ENCODE data around the gene CEMIP2.
"Not testable (repeated sequence)": the region's sequence is repeated elsewhere in the genome, so short reads cannot be mapped to it uniquely, and the experiment has no call there.

CEMIP2 gene

DNA sequence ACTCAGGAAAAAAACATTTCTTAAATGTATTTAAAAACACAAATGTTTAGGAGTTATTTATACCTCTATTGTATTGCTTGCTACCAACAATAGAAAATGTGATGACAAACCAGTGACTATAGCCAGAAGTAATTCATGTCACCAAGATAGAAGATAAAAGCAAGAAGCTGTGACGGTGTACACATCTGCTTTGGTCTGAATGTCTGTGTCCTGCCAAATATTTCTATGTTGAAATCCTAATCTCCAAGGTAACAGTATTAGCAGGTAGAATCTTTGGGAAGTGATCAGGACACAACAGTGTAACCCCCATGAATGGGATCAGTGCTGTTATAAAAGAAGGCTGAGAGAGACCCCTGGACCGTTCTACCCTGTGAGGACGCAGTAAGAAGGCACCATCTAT lies 74.7 kb downstream of the CEMIP2 start:
- DNase-seq (ENCODE audit: extremely low read depth, low read depth), result no peak
- no peak overlapping the region for H3K4me3 ChIP-seq (replicated peaks; ENCODE audit: low read depth, low read length)
- TF ChIP-seq, protein P1, sequence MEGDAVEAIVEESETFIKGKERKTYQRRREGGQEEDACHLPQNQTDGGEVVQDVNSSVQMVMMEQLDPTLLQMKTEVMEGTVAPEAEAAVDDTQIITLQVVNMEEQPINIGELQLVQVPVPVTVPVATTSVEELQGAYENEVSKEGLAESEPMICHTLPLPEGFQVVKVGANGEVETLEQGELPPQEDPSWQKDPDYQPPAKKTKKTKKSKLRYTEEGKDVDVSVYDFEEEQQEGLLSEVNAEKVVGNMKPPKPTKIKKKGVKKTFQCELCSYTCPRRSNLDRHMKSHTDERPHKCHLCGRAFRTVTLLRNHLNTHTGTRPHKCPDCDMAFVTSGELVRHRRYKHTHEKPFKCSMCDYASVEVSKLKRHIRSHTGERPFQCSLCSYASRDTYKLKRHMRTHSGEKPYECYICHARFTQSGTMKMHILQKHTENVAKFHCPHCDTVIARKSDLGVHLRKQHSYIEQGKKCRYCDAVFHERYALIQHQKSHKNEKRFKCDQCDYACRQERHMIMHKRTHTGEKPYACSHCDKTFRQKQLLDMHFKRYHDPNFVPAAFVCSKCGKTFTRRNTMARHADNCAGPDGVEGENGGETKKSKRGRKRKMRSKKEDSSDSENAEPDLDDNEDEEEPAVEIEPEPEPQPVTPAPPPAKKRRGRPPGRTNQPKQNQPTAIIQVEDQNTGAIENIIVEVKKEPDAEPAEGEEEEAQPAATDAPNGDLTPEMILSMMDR (IDR thresholded peaks at IDR 0.05; ENCODE audit: low read depth, low read length, missing control alignments), result no peak

DNA sequence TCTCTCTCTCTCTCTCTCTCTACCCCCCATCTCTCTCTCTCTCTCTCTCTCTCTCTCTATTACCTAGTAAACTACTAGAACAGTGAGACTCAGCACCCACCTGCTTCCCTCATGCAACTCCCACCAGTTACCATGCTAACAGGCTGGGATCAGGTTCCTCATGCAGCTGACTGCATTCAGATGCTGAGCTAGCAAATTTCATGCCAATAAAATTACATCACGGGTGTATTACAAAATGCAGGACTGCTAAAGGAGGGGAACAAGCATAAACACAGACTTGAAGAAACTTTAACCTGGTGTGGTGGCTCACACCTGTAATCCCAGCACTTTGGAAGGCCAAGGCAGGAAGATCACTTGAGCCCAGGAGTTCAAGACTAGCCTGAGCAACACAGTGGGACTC lies 76.0 kb downstream of the CEMIP2 start:
- no peak overlapping the region for H3K4me3 ChIP-seq (replicated peaks; ENCODE audit: low read depth, low read length)
- DNase-seq (ENCODE audit: extremely low read depth, low read depth), result no peak
- TF ChIP-seq, protein P1 (IDR thresholded peaks at IDR 0.05; ENCODE audit: low read depth, low read length, missing control alignments), result no peak

DNA sequence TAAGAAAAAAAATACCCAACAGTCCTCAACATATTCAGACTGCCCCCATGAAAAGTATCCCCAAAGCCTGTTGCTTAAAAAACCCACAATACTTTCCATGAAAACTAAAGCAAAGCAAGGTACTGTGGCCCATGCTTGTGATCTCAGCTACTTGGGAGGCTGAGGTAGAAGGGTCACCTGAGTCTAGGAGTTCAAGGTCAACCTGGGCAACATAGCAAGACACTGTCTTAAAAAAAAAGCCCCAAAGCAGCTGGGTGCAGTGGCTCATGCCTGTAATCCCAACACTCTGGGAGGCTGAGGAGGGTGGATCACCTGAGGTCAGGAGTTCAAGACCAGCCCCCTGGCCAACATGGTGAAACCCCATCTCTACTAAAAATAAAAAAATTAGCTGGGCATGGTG lies 76.7 kb downstream of the CEMIP2 start:
- not testable (repeated sequence) for H3K4me3 ChIP-seq (replicated peaks; ENCODE audit: low read depth, low read length); DNase-seq (ENCODE audit: extremely low read depth, low read depth)

DNA sequence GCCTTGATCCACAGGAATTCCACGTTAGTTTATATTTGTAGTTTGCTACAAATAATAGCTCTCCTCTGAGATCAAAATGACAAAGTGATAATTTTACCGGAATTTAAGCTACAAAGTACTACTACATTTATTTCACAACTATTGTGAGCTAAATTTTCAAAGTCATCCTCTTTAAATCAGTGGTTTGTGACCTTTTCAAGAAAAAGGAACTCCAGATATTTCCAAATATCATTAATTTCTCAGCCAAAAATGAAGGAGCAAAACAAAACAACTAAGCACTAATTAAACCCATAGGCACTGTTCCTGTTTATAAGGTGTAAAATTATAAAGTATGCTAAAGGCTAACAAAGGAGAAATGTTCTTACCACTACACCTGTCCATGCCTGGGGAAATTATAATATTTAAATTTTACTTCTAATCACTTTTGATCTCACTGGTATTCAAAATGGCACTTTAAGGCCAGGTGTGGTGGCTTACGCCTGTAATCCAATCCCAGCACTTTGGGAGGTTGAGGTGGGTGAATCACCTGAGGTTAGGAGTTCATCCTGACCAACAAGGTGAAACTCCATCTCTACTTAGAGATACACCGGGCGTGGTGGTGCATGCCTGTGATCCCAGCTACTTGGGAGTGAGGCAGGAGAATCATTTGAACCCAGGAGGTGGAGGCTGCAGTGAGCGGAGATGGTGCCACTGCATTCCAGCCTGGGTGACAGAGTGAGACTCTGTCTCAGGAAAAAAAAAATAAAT lies 77.5 kb downstream of the CEMIP2 start:
- DNase-seq (ENCODE audit: extremely low read depth, low read depth), result no peak
- no peak overlapping the region for H3K4me3 ChIP-seq (replicated peaks; ENCODE audit: low read depth, low read length)
- TF ChIP-seq, protein P1 (IDR thresholded peaks at IDR 0.05; ENCODE audit: low read depth, low read length, missing control alignments), result no peak

DNA sequence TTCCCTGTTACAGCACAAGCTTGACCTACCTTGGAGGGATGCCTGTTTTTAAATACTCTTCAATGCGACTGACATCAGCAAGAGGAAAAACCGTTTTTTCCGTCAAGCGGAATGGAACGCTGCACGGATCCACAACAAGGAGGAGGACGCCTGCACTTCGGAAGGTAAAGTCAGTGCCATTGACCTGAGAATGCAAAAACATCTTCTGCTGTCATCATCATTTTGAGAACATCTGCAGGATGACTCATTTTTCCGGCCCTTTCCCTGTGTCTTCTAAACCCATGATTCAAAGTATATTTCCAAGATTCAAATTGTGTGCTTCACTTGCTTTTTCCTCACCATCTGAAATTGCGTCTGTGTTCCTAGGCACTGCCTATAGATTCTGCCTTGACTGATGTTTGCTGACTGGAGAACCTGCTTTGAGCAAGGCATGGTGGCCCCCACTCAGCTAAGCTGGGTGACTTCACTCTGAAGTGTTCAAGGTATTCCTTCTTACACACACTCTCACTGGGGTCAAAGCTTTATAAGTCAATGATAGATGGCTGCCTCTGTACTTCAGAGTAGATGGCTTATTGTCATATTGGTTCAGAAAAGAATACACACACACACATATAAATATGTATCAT lies 78.1 kb downstream of the CEMIP2 start:
- no peak overlapping the region for H3K4me3 ChIP-seq (replicated peaks; ENCODE audit: low read depth, low read length)
- TF ChIP-seq, protein P1 (IDR thresholded peaks at IDR 0.05; ENCODE audit: low read depth, low read length, missing control alignments), result no peak

DNA sequence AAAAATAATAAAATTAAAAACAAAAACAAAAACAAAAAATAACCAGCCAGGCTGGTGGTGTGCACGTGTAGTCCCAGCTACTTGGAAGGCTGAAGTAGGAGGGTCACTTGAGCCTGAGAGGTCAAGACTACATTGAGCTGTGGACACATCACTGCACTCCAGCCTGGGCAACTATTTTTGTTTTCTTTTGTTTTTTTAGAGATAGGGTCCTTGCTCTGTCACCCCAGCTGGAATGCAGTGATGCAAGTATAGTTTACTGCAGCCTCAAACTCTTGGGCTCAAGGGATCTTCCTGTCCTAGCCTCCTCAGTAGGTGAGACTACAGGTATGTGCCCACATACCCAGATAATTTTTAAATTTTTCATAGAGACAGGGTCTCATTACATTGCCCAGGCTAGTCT lies 80.6 kb downstream of the CEMIP2 start:
- TF ChIP-seq, protein P1 (IDR thresholded peaks at IDR 0.05; ENCODE audit: low read depth, low read length, missing control alignments), result no peak

More for the DNA sequence above, 78.1 kb downstream of the CEMIP2 start:
- no peak for DNase-seq (ENCODE audit: extremely low read depth, low read depth)

DNA sequence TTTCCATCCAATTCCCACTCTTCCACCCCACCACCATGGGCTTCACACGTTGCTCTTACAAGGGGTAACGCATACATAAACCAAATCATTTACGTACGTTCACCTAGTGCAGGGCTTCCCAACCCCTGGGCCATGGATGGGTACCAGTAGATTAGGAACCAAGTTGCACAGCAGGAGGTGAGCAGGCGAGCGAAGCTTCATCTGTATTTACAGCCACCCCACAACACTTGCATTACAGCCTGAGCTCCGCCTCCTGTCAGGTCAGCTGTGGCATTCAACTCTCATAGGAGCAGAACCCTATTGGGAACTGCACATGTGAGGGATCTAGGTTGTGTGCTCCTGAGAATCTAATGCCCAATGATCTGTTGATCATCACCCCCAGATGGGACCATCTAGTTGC lies 82.3 kb downstream of the CEMIP2 start:
- no peak overlapping the region for H3K4me3 ChIP-seq (replicated peaks; ENCODE audit: low read depth, low read length)
- DNase-seq (ENCODE audit: extremely low read depth, low read depth), result no peak
- TF ChIP-seq, protein P1 (IDR thresholded peaks at IDR 0.05; ENCODE audit: low read depth, low read length, missing control alignments), result no peak

More for the DNA sequence above, 80.6 kb downstream of the CEMIP2 start:
- no peak for DNase-seq (ENCODE audit: extremely low read depth, low read depth)
- no peak overlapping the region for H3K4me3 ChIP-seq (replicated peaks; ENCODE audit: low read depth, low read length)
